K562 (cell line): Measurements from ENCODE around the gene ADAP1.

Experiments used
- FOXP4 ChIP-seq: sonication (generic); formaldehyde crosslinking; IDR thresholded peaks from 2 replicates; pipeline ENCODE4 v1.8.0; 2022; ENCODE audit warnings: mild to moderate bottlenecking, missing genetic modification reagents, borderline replicate concordance
- IRF9 ChIP-seq: fragments of 450-650 bp; IDR thresholded peaks from 2 replicates; pipeline ENCODE4 v1.6.1; 2016; ENCODE audit warnings: missing biosample characterization, missing genetic modification characterization
- MAFF ChIP-seq: IDR thresholded peaks from 2 replicates; pipeline ENCODE4 v1.6.1; 2012; ENCODE audit warnings: low read length, improper control_type of control experiment
- MXI1 ChIP-seq: IDR thresholded peaks from 2 replicates; pipeline ENCODE4 v1.6.1; 2011; ENCODE audit warnings: low read depth, mild to moderate bottlenecking, improper control_type of control experiment, low read length
- NR2F6 ChIP-seq: fragments of 450-650 bp; formaldehyde crosslinking; IDR thresholded peaks from 2 replicates; pipeline ENCODE4 v1.4.0; 2020; ENCODE audit warnings: mild to moderate bottlenecking
- POLR2A ChIP-seq: fragments of 450-650 bp; conservative IDR thresholded peaks from 2 replicates; pipeline ENCODE4 v1.6.1; 2016
- RB1 ChIP-seq: fragments of 450-650 bp; IDR thresholded peaks from 2 replicates; pipeline ENCODE4 v1.6.1; 2017; ENCODE audit warnings: low read depth, mild to moderate bottlenecking
- ZFP36 ChIP-seq: fragments of 150-350 bp; IDR thresholded peaks from 2 replicates; pipeline ENCODE4 v1.6.1; 2018; ENCODE audit warnings: low read length, low read depth; ENCODE audit not compliant: partially characterized antibody
- ZKSCAN8 ChIP-seq: fragments of 200-800 bp; sonication (Bioruptor generic); IDR thresholded peaks from 2 replicates; pipeline ENCODE4 v1.6.1; 2016; ENCODE audit warnings: missing genetic modification characterization, missing compliant biosample characterization
- TF ChIP-seq, protein P1 (sequence below), 3 experiments: IDR thresholded peaks in 2 of 3; conservative IDR thresholded peaks in 1 of 3; 2 replicates each; pipeline ENCODE4 v1.5.1; 2011 to 2012; ENCODE audit warnings: low read length in 3 of 3, mild to moderate bottlenecking in 3 of 3, control low read depth in 2 of 3, improper control_type of control experiment in 1 of 3, inconsistent platforms in 1 of 3, low read depth in 1 of 3, mixed read lengths in 1 of 3, moderate library complexity in 1 of 3; ENCODE audit not compliant: insufficient read depth in 2 of 3
- TF ChIP-seq, protein P2 (sequence below): sonication (generic); formaldehyde crosslinking; IDR thresholded peaks from 2 replicates; pipeline ENCODE4 v1.9.0; 2022; ENCODE audit warnings: mild to moderate bottlenecking, missing genetic modification reagents

DNA sequence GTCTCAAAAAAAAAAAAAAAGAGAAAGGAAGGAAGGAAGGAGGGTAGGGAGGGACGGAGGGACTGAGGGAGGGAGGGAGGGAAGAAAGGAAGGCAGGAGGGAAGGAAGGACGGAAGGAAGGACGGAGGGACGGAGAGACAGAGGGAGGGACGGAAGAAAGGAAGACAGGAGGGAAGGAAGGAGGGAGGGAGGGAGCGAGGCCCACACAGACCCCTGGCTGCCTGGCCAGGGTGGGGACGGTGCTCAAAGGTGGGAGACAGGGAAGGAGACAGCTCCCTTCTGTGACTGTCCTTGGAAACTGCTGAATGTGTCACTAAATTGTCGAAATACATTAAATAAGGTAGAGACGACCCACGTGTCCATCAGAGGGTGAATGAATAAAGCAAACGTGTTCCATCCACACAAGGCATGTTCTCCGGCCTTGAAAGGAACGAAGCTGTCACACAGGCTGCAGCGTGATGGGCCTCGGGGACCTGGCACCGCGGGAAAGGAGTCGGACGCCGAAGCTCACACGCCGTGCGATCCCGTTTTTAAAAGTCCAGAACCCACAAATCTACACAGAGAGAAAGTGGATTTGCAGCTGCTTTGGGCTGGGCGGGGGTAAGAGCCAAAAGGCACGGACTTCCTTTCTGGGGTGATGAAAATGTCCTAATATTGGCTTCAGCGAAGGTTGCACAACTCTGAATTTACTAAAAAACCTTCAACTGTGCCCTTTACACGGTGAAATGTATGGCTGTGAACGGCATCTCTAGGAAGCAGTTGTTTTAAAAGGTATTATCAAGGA lies 23.3 kb downstream of the ADAP1 start:
- TF ChIP-seq IRF9 (tag) (no peak), NR2F6 (CRISPR knock-in tag) (no peak), ZFP36 (no peak), FOXP4 (no peak), MAFF (no peak), ZKSCAN8 (no peak), MXI1 (no peak), POLR2A (no peak), RB1 (no peak)
- TF ChIP-seq, protein P1, sequence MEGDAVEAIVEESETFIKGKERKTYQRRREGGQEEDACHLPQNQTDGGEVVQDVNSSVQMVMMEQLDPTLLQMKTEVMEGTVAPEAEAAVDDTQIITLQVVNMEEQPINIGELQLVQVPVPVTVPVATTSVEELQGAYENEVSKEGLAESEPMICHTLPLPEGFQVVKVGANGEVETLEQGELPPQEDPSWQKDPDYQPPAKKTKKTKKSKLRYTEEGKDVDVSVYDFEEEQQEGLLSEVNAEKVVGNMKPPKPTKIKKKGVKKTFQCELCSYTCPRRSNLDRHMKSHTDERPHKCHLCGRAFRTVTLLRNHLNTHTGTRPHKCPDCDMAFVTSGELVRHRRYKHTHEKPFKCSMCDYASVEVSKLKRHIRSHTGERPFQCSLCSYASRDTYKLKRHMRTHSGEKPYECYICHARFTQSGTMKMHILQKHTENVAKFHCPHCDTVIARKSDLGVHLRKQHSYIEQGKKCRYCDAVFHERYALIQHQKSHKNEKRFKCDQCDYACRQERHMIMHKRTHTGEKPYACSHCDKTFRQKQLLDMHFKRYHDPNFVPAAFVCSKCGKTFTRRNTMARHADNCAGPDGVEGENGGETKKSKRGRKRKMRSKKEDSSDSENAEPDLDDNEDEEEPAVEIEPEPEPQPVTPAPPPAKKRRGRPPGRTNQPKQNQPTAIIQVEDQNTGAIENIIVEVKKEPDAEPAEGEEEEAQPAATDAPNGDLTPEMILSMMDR (IDR thresholded peaks at IDR 0.05 in 2 of 3, conservative IDR thresholded peaks at IDR 0.05 in 1 of 3; ENCODE audit: insufficient read depth in 2 of 3, low read depth in 1 of 3, low read length in 3 of 3): no peak
- TF ChIP-seq, protein P2, sequence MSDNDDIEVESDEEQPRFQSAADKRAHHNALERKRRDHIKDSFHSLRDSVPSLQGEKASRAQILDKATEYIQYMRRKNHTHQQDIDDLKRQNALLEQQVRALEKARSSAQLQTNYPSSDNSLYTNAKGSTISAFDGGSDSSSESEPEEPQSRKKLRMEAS: no peak
